Cerebellar nuclear complex (tissue), 1 donor: ENCODE results near the gene USB1.

Source experiments
- DNase-seq, 2 experiments: peaks; one replicate each; lab custom pipeline; 2025; lab: John Stamatoyannopoulos, UW

USB1 gene

DNA sequence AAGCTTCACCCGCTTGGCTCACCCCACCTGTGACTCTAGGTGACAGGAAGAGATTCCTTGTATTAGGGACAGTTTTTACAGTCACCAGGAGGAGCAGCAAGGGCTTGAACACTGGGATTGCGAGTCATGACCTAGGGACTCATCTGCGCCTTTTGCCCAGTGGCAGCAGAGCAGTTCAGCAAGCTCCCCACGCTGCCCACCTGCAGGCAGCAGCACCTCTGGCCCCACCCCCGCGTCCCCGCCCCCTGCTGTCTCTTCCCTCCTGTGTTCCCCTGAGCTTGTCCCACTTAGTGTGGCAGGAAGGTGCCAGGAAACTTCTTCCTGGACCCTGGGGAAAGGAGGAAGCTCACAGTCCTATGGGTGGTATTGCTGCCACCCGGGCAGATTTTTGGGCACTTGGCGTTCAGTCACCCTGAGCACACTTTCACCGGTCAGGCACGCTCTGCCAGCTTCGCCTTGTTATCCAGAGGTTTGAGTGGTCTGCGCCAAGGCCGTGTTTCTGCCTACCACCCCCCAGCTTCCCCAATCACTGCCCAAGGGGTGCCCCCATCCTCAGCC lies 33.0 kb downstream of the USB1 start:
- DNase-seq = no peak

DNA sequence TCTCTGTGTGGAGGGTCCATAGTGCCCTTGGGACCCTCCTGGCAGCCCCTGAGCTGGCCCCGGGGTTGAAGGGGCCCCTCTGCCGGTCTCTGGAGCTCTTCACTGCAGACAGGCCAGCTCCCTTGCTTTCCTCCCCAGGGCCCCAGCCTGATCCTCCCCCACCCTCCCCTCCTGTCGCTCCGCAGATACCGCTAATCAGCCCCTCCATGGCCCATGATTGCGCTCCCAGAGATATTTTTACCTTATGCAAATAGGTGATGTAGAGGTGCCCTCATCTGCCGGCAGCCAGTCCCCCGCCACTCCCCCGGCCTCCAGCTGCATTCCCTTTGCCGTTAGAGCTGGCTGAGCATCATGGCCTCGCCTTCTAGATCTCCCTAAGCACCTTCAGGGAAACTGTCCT lies 33.6 kb downstream of the USB1 start:
- DNase-seq = no peak

DNA sequence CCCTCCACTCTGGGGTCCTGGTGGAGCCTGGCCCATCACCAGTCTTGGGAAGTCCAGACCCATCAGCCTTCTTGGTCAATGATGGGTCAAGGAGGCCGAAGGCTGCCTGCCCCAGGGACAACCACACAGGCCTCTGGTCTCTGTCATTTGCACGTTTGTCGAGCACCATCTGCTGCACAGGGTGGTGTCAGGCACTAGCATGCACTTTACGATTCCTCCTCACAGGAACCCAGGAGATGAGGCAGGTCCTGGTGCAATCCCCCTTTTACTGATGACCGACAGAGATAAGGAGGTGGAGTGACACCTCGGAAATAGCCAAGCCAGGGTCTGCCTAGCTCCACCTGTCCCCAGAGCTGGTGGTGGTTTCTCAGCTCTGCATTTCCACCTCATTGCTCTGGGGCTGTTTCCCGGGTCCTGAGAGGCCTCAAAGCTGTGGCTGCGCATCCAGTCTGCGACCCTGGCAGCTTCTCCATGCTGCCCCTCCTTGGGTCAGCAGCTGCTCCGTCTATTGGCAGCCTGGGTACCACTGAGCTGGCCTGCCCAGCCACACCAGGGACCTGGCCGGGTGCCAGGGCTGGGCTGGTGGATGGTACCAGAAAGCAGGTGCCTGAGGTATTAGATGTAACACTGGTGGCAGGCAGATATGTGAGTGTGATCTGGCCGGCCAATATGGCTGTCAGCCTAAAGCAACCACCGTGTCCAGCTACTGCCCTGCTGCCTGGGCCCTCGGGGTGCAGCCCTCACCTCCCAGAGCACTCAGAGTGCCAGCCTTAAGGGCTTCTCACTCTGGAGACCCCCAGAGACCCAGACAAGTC lies 34.4 kb downstream of the USB1 start:
- no peak for DNase-seq

DNA sequence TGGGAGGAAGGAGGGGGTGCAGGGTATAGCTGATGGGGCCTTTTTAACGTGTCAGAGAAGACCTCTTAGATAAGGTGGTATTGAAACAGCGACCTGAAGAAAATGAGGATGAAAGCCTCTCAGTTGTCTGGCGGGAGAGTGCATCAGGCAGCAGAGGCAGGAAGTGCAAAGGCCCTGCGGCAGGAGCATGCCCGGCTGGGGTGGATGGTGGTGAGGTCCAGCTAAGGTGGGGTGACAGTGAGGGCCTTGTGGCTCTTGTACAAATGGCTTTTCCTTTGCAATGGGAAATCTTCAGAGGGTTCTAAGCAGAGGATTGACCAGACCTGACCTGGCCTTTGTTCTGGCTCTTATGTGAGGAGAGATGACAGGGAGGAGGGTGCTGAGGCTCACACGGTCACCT lies 35.7 kb downstream of the USB1 start:
- no peak for DNase-seq

DNA sequence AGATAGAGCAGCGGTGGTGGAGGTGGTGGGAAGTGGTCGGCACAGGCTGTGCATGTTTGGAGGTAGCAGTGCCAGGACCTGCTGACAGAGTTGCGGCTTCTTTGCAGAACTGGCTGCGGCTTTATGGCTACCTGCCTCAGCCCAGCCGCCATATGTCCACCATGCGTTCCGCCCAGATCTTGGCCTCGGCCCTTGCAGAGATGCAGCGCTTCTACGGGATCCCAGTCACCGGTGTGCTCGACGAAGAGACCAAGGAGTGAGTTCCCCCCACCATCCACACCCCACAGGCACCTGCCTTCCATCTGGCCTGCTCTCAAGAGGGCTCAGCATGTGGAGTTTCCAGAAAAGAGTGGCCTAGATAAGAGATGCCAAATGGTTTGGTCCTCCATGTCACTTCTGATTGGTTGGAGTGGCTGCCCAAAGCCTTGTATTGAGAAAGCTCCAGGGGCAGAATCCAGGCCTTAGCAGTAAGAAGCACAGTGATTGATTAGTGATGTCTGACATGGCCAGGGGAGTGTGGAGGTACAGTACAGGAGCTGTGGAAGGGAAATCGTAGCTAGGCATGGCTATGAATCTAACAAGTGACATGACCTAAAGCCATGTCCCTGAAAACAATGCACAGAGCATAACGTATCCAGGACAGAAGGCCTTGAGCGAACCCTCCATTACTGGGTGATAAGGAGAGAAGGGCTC lies 36.3 kb downstream of the USB1 start:
- no peak for DNase-seq

DNA sequence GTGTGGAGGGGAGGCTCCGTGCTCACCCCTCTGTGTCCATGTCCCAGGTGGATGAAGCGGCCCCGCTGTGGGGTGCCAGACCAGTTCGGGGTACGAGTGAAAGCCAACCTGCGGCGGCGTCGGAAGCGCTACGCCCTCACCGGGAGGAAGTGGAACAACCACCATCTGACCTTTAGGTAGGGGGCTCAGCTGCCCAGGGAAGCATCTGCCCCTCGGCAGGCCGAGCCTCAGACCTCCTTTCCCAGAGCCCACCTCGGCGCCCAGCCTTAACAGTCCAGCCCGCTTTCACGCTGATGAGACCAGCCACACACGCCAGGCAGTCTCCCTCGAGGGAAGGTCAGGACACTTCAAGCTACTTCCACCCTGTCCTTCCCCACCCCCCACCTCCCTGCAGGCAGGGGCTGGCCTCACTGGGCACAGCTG lies 37.0 kb downstream of the USB1 start:
- no peak for DNase-seq

DNA sequence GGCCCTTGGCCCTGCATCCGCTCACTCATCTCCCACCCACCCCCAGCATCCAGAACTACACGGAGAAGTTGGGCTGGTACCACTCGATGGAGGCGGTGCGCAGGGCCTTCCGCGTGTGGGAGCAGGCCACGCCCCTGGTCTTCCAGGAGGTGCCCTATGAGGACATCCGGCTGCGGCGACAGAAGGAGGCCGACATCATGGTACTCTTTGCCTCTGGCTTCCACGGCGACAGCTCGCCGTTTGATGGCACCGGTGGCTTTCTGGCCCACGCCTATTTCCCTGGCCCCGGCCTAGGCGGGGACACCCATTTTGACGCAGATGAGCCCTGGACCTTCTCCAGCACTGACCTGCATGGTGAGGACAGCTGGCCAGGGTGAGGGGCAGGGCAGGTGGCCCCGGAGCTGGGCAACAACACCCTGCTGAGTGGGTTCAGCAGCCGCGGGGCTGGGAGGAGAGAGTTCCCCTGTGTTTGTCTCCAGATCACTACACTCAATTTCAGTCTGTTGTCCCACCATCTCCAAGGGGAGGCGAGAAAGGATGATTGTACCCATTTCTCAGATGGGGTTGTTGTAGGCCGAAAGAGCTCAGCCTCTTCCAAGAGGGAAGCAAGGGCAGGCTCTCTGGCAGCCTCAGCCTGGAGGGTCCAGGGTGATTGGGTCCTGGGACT lies 38.8 kb downstream of the USB1 start:
- no peak for DNase-seq

DNA sequence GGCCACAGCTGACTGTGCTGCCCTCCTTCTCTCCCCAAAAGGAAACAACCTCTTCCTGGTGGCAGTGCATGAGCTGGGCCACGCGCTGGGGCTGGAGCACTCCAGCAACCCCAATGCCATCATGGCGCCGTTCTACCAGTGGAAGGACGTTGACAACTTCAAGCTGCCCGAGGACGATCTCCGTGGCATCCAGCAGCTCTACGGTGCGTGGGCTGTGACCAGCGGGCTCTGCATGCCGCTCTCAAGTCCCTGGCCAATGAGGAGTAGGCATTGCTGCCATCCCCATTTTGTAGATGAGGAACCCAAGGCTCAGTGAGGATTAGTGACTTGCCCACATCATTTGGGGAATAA lies 39.3 kb downstream of the USB1 start:
- DNase-seq = no peak

DNA sequence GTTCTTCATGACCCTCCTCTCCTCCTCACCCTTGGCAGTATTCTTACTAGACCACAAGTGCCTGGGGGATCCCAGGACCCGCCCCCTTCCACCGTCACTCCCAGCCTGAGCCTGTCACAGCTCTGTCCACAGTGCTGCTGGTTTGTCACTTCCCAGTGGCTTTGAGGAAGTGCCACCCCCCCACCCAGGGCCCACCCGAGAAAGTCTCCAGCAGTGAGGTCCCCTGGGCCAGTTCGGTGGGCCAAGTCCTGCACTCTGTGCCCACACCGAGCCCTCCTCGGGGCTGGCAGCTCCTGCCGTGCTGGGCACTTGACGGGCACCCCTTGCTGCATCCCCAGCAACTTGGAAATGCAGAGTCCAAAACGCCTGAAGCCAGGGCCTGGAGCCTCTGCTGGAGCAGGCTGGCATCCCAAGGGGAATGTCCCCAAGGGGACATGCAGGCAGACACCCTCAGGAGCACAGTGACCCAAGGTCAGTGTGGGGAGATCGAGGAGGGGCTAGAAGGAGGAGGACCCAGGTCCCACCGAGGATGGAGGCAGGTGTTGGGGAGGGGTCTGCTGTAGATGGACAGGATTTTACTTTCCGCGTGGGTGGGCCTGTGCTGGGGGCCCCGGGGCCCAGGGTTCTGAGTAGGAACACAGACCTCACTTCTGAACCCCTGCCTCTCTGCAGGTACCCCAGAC lies 39.9 kb downstream of the USB1 start:
- DNase-seq = no peak

DNA sequence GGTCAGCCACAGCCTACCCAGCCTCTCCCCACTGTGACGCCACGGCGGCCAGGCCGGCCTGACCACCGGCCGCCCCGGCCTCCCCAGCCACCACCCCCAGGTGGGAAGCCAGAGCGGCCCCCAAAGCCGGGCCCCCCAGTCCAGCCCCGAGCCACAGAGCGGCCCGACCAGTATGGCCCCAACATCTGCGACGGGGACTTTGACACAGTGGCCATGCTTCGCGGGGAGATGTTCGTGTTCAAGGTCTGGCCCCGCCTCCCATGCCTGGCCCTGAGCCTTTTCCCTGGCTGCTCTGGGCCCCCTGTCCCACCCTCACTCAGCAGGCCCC lies 40.4 kb downstream of the USB1 start:
- DNase-seq = no peak

DNA sequence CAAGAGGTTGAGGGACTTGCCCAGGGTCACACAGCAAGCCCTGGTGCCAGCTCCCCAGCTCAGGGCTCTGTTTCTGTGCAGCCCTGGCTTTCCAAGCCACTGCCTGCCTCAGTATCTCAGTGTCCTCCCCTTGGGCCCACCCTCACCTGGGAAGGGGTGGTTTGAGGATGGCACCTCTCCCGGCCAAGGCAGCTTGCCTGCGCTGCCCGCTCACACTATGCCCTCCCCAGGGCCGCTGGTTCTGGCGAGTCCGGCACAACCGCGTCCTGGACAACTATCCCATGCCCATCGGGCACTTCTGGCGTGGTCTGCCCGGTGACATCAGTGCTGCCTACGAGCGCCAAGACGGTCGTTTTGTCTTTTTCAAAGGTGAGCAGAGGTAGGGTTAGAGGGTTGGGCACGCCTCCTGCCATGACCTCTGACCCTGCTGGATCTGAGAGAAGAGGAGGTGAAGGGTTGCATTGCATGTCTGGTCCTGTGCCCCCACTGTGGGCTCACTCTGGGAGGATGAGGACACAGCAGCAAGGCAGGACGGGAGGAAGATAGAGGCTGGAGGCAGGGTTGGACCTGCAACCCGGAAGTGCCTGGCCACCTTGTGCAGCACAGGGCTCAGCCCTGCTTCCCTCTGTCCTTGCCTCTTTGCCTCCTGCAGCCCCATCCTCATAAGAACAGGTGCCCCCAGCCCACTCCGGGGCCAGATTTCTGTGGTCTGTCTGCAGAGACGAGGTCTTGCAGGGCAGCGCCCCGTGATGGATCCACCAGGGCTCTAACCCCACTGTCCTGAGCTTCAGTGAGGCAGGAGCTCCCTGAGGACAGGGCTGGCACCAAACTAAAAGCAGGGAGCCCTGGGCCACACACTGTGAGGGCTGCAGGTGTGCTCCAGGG lies 41.0 kb downstream of the USB1 start:
- DNase-seq = no peak

DNA sequence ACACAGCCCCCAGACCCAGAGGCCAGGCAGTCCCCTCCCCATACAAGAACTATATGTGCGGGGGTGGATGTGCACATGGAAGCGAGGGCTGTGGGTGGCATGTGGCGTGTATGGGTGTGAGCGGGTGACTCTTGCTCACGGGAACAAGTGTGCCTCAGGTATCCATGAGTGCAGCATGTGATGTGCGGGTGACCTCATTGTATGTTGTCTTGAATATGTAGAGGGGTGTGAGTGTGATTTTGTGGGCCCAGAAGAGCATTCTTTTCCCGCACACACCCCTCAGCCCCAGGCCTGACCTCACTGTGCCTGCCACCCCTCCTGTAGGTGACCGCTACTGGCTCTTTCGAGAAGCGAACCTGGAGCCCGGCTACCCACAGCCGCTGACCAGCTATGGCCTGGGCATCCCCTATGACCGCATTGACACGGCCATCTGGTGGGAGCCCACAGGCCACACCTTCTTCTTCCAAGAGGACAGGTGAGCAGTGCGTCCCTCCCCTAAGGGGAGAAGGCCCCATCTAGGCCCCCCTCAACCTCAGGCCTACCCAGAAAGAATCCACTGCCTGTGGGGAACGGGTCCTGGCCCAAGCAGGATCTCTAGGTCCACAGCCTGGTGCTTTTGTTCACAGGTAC lies 41.8 kb downstream of the USB1 start:
- no peak for DNase-seq

DNA sequence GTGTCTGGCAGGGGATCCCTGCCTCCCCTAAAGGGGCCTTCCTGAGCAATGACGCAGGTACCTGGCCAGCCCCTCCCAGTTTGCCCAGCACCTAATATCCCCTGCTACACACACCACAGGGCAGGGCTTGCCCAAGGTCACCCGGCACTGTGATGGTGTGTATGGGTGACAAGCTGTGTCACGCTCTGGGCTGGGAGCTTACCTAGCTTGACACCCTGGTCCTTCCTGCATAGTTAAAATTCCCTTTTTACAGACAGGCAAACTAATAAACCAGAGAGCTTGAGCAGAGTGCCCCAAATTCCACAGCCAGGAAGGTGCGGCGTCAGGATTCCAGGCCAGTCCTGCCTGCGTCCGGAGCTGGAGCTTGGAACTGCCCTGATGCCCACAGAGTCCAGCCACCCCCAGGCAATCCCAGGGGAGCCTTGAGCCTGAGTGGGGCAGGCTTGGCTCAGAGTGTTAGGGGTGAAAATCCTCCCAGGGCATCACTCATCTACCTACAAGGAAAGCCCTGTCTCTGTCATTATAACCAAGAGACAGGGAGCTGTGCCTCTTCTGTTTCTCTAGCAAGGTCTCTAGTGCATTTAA lies 42.5 kb downstream of the USB1 start:
- DNase-seq = no peak

DNA sequence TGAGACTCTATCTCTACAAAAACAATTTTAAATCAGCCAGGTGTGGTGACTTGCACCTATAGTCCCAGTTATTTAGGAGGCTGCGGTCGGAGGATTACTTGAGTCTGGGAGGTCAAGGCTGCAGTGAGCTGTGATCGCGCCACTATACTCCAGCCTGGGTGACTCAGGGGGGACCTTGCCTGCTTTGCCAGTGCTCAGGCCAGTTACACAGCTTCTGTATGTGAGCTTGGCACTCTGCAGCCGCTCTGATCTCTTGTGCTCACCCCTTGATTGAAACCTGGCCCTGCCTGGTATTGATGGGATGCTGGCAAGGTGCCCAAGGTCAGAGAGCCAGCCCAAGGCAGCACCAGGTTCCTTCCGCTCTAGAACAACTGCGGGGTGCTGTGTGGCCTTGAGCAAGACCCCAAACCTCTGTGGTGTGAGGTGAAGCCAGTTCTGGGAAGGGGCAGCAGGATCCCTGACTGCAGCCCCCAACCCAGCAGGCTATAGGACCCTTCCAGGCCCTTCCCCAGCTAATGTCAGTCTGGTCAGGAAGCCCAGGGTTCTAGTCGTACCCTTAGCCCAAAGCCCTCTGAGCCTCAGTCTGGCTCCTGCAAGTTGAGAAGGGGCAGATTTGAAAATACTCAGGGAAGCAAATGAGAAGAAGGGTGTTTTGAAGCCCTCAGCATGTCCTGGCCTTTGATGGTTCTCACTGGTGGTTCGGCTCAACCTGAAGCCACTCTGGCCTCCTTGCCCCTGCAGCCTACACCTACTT lies 43.2 kb downstream of the USB1 start:
- DNase-seq = no peak

DNA sequence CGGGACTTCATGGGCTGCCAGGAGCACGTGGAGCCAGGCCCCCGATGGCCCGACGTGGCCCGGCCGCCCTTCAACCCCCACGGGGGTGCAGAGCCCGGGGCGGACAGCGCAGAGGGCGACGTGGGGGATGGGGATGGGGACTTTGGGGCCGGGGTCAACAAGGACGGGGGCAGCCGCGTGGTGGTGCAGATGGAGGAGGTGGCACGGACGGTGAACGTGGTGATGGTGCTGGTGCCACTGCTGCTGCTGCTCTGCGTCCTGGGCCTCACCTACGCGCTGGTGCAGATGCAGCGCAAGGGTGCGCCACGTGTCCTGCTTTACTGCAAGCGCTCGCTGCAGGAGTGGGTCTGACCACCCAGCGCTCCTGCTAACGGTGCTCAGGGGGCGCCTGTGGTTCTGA lies 43.9 kb downstream of the USB1 start:
- DNase-seq = no peak

DNA sequence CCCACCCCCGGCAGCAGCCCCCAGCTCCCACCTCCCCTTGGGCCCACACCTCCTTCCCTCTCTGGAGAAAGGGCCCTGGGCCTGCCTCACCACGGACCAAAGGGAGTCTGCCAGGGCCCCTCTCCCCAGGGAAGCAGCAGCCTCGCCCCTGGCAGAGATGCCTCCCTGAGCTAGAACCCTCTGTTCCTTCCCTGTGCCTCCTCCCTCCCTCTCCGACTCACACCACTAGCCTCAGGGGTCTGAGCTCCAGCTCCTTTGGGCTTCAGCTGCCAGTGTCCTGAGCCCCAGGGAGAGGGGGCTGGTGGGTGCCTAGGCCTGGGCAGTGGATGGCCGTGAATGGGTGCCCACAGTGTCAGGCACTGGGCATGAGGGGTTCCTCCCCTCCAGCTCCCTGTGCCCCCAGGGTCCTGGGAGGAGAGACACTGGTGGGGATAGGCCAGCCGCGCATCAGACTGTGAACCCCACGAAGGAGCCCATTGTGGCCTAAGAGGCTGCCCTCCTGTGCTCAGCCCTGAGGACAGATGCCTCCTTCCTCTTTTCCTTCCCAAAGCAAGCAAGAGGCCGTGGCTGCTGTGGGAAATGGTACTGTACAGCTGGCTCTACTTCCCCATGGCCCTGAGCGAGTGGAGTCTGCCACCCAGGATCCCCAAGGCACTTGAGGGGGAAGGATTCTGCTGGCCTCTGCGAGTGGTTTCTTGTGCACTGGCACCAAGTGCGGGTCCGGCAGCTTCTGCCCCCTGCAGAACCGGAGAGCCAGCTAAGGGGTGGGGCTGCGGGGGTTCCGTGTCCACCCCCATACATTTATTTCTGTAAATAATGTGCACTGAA lies 45.1 kb downstream of the USB1 start:
- DNase-seq = no peak

DNA sequence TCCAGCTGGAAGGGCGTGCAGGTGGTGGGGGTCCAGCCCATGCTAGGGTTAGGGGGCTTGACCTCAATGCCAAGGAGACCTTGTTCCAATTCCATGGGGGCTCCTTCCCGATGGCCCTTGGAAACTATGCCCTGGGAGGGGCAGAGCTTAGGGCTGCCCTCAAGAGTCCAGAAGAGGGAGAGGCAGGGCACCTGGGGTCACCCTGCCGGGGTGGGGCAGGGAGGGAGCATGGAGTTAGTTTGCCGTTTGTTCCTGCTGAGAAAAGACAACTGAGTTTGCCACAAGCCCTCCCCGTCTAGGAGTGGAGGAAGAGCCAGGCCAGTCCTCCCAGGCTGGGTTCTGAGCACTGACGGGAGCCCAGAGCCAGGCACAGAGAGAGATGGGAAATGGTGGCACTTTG lies 45.7 kb downstream of the USB1 start:
- no peak for DNase-seq

DNA sequence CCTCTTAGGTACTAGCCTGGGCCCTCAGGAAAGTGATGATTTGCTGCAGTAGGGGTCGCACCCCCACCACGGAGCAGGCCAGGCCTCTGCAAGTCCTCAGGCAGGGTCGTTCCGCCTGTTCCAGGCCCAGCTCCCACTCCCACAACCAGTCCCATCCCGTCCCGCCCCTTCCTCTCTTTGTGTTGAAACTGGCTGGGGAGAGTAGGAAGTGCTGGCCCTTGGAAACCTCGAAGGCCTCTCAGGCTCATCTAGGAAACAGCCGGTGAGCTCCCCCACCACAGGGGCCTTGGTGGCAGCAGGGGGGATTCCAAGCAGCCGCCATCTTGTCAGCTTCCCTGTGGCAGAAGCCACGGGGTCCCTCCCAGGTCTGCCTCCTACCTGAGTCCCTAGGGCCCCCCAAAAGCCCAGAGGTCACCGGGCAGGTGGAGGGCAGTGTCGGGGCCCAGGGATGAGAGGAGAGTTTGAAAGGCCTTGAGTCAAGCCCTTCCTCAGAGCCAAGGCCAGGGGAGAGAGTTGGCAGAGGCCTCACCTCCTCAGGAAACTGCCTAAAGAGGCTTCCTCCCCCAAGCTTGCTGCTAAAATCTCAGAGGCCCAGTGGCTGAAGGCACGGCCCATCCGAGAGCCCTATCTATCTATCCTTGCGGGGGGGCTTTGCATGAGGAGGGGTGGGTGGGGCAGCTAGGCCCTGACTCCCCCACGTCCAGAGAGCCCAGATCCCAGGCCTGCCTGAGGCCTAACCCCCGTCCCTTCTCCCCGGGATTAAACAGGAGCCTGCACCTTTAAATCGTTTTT lies 46.5 kb downstream of the USB1 start:
- no peak for DNase-seq
